Mesenchymal stem cell (in vitro differentiated cells and primary cell): ENCODE results near the gene THAP11.
A peak's percentile ranks its signal among the peaks of the same experiment; 100 is the strongest.

Source experiments
- DNase-seq: peaks from one replicate; pipeline ENCODE4 v3.0.0-alpha.2; 2013
- H2AFZ ChIP-seq: one replicate; pipeline ENCODE4 v1.6.1; 2013; ENCODE audit warnings: low read depth, mild to moderate bottlenecking, control low read depth, inconsistent platforms, low read length, moderate library complexity
- H2AK5ac ChIP-seq: 2 replicates; pipeline ENCODE4 v1.6.1; 2013; ENCODE audit warnings: low read length, moderate library complexity, mild to moderate bottlenecking, inconsistent platforms; ENCODE audit not compliant: severe bottlenecking
- H2BK120ac ChIP-seq: one replicate; pipeline ENCODE4 v1.6.1; 2013; ENCODE audit warnings: low read depth, mild to moderate bottlenecking, inconsistent platforms, low read length, moderate library complexity
- H2BK12ac ChIP-seq, 2 experiments: one replicate each; pipeline ENCODE4 v1.6.1; 2013; ENCODE audit warnings: inconsistent platforms in 2 of 2, low read length in 2 of 2, mild to moderate bottlenecking in 2 of 2, moderate library complexity in 2 of 2, control low read depth in 1 of 2
- H2BK15ac ChIP-seq: one replicate; pipeline ENCODE4 v1.6.1; 2013; ENCODE audit warnings: mild to moderate bottlenecking, low read depth, inconsistent platforms; ENCODE audit not compliant: poor library complexity, severe bottlenecking
- H2BK5ac ChIP-seq: 2 replicates; pipeline ENCODE4 v1.6.1; 2013; ENCODE audit warnings: low read depth, mild to moderate bottlenecking, low read length, control low read depth, inconsistent platforms; ENCODE audit not compliant: poor library complexity, severe bottlenecking
- H3K14ac ChIP-seq, 2 experiments: one replicate each; pipeline ENCODE4 v1.6.1; 2013; ENCODE audit warnings: inconsistent platforms in 2 of 2, low read length in 2 of 2, control low read depth in 1 of 2, mild to moderate bottlenecking in 1 of 2, moderate library complexity in 1 of 2
- H3K18ac ChIP-seq, 2 experiments: one replicate each; pipeline ENCODE4 v1.6.1; 2013; ENCODE audit warnings: inconsistent platforms in 2 of 2, low read length in 2 of 2, control low read depth in 1 of 2, low read depth in 1 of 2, mild to moderate bottlenecking in 1 of 2
- H3K23ac ChIP-seq, 2 experiments: one replicate each; pipeline ENCODE4 v1.6.1; 2013; ENCODE audit warnings: inconsistent platforms in 2 of 2, low read length in 2 of 2, mild to moderate bottlenecking in 2 of 2, moderate library complexity in 2 of 2, control low read depth in 1 of 2
- H3K27ac ChIP-seq: 2 replicates; pipeline ENCODE4 v1.5.1; 2013; ENCODE audit warnings: mild to moderate bottlenecking, moderate library complexity, low read length, control low read depth, inconsistent platforms; ENCODE audit not compliant: poor library complexity, severe bottlenecking
- H3K27me3 ChIP-seq, 2 experiments: 2 replicates each; pipeline versions ENCODE4 v1.6.1 to v1.7.0; 2013; ENCODE audit warnings: low read length in 2 of 2, mild to moderate bottlenecking in 2 of 2, moderate library complexity in 2 of 2, control low read depth in 1 of 2, inconsistent platforms in 1 of 2; ENCODE audit not compliant: control insufficient read depth in 1 of 2, insufficient read depth in 1 of 2
- H3K36me3 ChIP-seq, 2 experiments: 2 replicates each; pipeline versions ENCODE4 v1.6.1 to v1.7.0; 2013; ENCODE audit warnings: low read length in 2 of 2, control low read depth in 1 of 2, inconsistent platforms in 1 of 2, low read depth in 1 of 2, mild to moderate bottlenecking in 1 of 2; ENCODE audit not compliant: insufficient read depth in 2 of 2, control insufficient read depth in 1 of 2
- H3K4ac ChIP-seq, 2 experiments: one replicate each; pipeline ENCODE4 v1.6.1; 2013; ENCODE audit warnings: inconsistent platforms in 2 of 2, low read length in 2 of 2, mild to moderate bottlenecking in 2 of 2, moderate library complexity in 2 of 2, control low read depth in 1 of 2, low read depth in 1 of 2
- H3K4me1 ChIP-seq: 2 replicates; pipeline ENCODE4 v1.6.1; 2013; ENCODE audit warnings: low read depth, low read length, control low read depth; ENCODE audit not compliant: control insufficient read depth, insufficient read depth
- H3K4me2 ChIP-seq: 2 replicates; pipeline ENCODE4 v1.6.1; 2013; ENCODE audit warnings: low read length, mild to moderate bottlenecking, inconsistent platforms; ENCODE audit not compliant: poor library complexity, severe bottlenecking
- H3K4me3 ChIP-seq, 2 experiments: 2 replicates each; pipeline versions ENCODE4 v1.5.1 to v1.7.0; 2013; ENCODE audit warnings: low read length in 2 of 2, mild to moderate bottlenecking in 2 of 2, control low read depth in 1 of 2, low read depth in 1 of 2; ENCODE audit not compliant: insufficient read depth in 1 of 2
- H3K79me1 ChIP-seq: replicated peaks from 2 replicates; pipeline ENCODE4 v1.6.1; 2013; ENCODE audit warnings: mild to moderate bottlenecking, control low read depth, low read length, inconsistent platforms; ENCODE audit not compliant: poor library complexity, severe bottlenecking
- H3K9ac ChIP-seq: 2 replicates; pipeline ENCODE4 v1.7.0; 2013; ENCODE audit warnings: mild to moderate bottlenecking, low read length, moderate library complexity
- H3K9me3 ChIP-seq: 2 replicates; pipeline ENCODE4 v1.7.0; 2013; ENCODE audit warnings: mild to moderate bottlenecking, low read length; ENCODE audit not compliant: control insufficient read depth
- H4K8ac ChIP-seq: one replicate; pipeline ENCODE4 v1.6.1; 2013; ENCODE audit warnings: inconsistent platforms, mild to moderate bottlenecking, low read length, moderate library complexity
- H4K91ac ChIP-seq: one replicate; pipeline ENCODE4 v1.6.1; 2013; ENCODE audit warnings: mild to moderate bottlenecking, low read length, inconsistent platforms
- WGBS: methylation state at CpG from one replicate; pipeline ENCODE4 v1.1.7; 2013; ENCODE audit warnings: mixed read lengths; 5-methylcytosine and 5-hydroxymethylcytosine counted together

THAP11 gene

GRCh38 chr16:67806428-67807147, 35.5 kb upstream of the THAP11 start, which contains the start of the genes RANBP10 and TSNAXIP1:
TSS of gene RANBP10 (minus strand) at chr16:67806560. CDS start at chr16:67806536, 24 bp downstream.
TSS of gene TSNAXIP1 (plus strand) at chr16:67806889. CDS start at chr16:67807150, 261 bp downstream.
- H3K9me3 ChIP-seq: no peaks in the 10 kb centered on the region
- peak within 1 kb of the TSS; percentile 79 for H2BK5ac ChIP-seq
- no peak within 1 kb of the TSS for H2BK15ac ChIP-seq
- peak within 1 kb of the TSS in 1 of 2 experiments; percentile 16 for H3K18ac ChIP-seq
- peak within 1 kb of the TSS in 1 of 2 experiments; percentile 3 for H3K14ac ChIP-seq
- H2AK5ac ChIP-seq: no peak within 1 kb of the TSS
- peak within 1 kb of the TSS; percentile 92 for H4K8ac ChIP-seq
- 0% methylated on average over 33 of the region's 54 CpGs for whole genome bisulfite sequencing
- H3K4me1 ChIP-seq: peaks cover 13% of the 10 kb centered on the region
- no peak within 1 kb of the TSS for H2BK120ac ChIP-seq
- H3K4me3 ChIP-seq: peak within 1 kb of the TSS; percentile 86 to 100
- H4K91ac ChIP-seq: no peak within 1 kb of the TSS
- peak within 1 kb of the TSS; percentile 95 for H3K9ac ChIP-seq
- H3K27ac ChIP-seq: no peak within 1 kb of the TSS
- peak; percentile 100 for DNase-seq
- H2BK12ac ChIP-seq: peak within 1 kb of the TSS in 1 of 2 experiments; percentile 22
- peaks cover 8% of the 10 kb centered on the region for H3K79me1 ChIP-seq
- H3K36me3 ChIP-seq: peaks cover 12 to 22% of the 10 kb centered on the region in 2 experiments
- peak within 1 kb of the TSS; percentile 35 to 84 for H3K4ac ChIP-seq
- peak within 1 kb of the TSS; percentile 84 for H2AFZ ChIP-seq
- H3K4me2 ChIP-seq: peak within 1 kb of the TSS; percentile 94
- no peaks in the 10 kb centered on the region for H3K27me3 ChIP-seq
- peak within 1 kb of the TSS in 1 of 2 experiments; percentile 20 for H3K23ac ChIP-seq

- Histone ChIP-seq H3K27me3 (no peaks in the 10 kb centered on the region), H3K4ac (no peak overlapping the region), H3K23ac (no peak overlapping the region), H3K9ac (peak overlapping the region; percentile 95), H3K79me1 (peaks cover 8% of the 10 kb centered on the region), H2BK15ac (no peak overlapping the region), H3K27ac (no peak overlapping the region), H2BK120ac (no peak overlapping the region), H3K14ac (no peak overlapping the region), H2BK12ac (no peak overlapping the region), H3K9me3 (no peaks in the 10 kb centered on the region), H3K4me3 (peak overlapping the region; percentile 69 to 100), H3K36me3 (peaks cover 7 to 19% of the 10 kb centered on the region in 2 experiments), H4K8ac (peak overlapping the region; percentile 42), H2AFZ (peak overlapping the region; percentile 19), H4K91ac (no peak overlapping the region), H2AK5ac (no peak overlapping the region), H2BK5ac (no peak overlapping the region), H3K4me1 (peaks cover 13% of the 10 kb centered on the region), H3K4me2 (peak overlapping the region; percentile 84), H3K18ac (no peak overlapping the region)
- 50% methylated on average over 20 of the region's 24 CpGs for WGBS
- DNase-seq: no peak
Measured at GRCh38 chr16:67807148-67807682, 34.9 kb upstream of the THAP11 start.

- Histone ChIP-seq H3K4me3 (no peak overlapping the region), H3K14ac (no peak overlapping the region), H2BK120ac (no peak overlapping the region), H3K79me1 (no peaks in the 10 kb centered on the region), H3K4me2 (no peak overlapping the region), H3K36me3 (no peaks in the 10 kb centered on the region), H3K18ac (no peak overlapping the region), H2BK5ac (no peak overlapping the region), H2AFZ (no peak overlapping the region), H3K23ac (no peak overlapping the region), H3K9ac (no peak overlapping the region), H3K9me3 (no peaks in the 10 kb centered on the region), H3K4me1 (peaks cover 4% of the 10 kb centered on the region), H2BK12ac (no peak overlapping the region), H3K27ac (no peak overlapping the region), H4K8ac (no peak overlapping the region), H3K27me3 (no peaks in the 10 kb centered on the region), H2BK15ac (no peak overlapping the region), H2AK5ac (no peak overlapping the region), H4K91ac (no peak overlapping the region), H3K4ac (no peak overlapping the region)
- no peak for DNase-seq
- 100% methylated on average over 1 of the region's 1 CpG for WGBS
Measured at GRCh38 chr16:67811899-67812298, 30.2 kb upstream of the THAP11 start.

GRCh38 chr16:67814567-67814966, 27.6 kb upstream of the THAP11 start:
- Histone ChIP-seq H2AK5ac (no peak overlapping the region), H3K4ac (no peak overlapping the region), H3K9ac (no peak overlapping the region), H3K79me1 (no peaks in the 10 kb centered on the region), H3K27me3 (no peaks in the 10 kb centered on the region), H2AFZ (no peak overlapping the region), H3K4me2 (no peak overlapping the region), H3K23ac (no peak overlapping the region), H2BK12ac (no peak overlapping the region), H3K14ac (no peak overlapping the region), H2BK5ac (no peak overlapping the region), H4K91ac (no peak overlapping the region), H2BK15ac (no peak overlapping the region), H3K4me1 (no peaks in the 10 kb centered on the region), H3K9me3 (no peaks in the 10 kb centered on the region), H3K4me3 (no peak overlapping the region), H3K18ac (no peak overlapping the region), H2BK120ac (no peak overlapping the region), H3K36me3 (no peaks in the 10 kb centered on the region), H3K27ac (no peak overlapping the region), H4K8ac (no peak overlapping the region)
- no peak for DNase-seq
- 86% methylated on average over 5 of the region's 8 CpGs for WGBS
